Measurements from ENCODE around the gene ENG.
"Not testable (repeated sequence)": the region's sequence is repeated elsewhere in the genome, so short reads cannot be mapped to it uniquely, and the experiment has no call there.

ENG gene

GRCh38 chr9:127878652-127879390, 24.4 kb upstream of the ENG start:
- no peak for DNase-seq (ENCODE audit: low read depth)

- no peak for DNase-seq (ENCODE audit: low read depth)
Measured at GRCh38 chr9:127878001-127878651, 23.7 kb upstream of the ENG start.

- DNase-seq (ENCODE audit: low read depth) = no peak
Measured at GRCh38 chr9:127877566-127877998, 23.1 kb upstream of the ENG start, which contains the start of gene AK1. Gene AK1 (minus strand): TSS chr9:127877675. CDS start chr9:127874617, 3,058 bp downstream.

- no peak for DNase-seq (ENCODE audit: low read depth)
Measured at GRCh38 chr9:127876764-127877562, 22.5 kb upstream of the ENG start.

GRCh38 chr9:127876026-127876763, 21.7 kb upstream of the ENG start:
- DNase-seq (ENCODE audit: low read depth) = no peak

GRCh38 chr9:127875306-127875966, 21.0 kb upstream of the ENG start:
- DNase-seq (ENCODE audit: low read depth) = no peak

- DNase-seq (ENCODE audit: low read depth) = no peak
Measured at GRCh38 chr9:127874301-127875221, 20.1 kb upstream of the ENG start.

- no peak for DNase-seq (ENCODE audit: low read depth)
Measured at GRCh38 chr9:127873886-127874285, 19.4 kb upstream of the ENG start.

- no peak for DNase-seq (ENCODE audit: low read depth)
Measured at GRCh38 chr9:127873223-127873691, 18.8 kb upstream of the ENG start.

GRCh38 chr9:127872369-127873222, 18.1 kb upstream of the ENG start:
- DNase-seq (ENCODE audit: low read depth) = no peak

- DNase-seq (ENCODE audit: low read depth) = no peak
Measured at GRCh38 chr9:127871531-127871930, 17.1 kb upstream of the ENG start.

GRCh38 chr9:127870887-127871286, 16.4 kb upstream of the ENG start:
- no peak for DNase-seq (ENCODE audit: low read depth)

GRCh38 chr9:127870153-127870491, 15.7 kb upstream of the ENG start:
- not testable (repeated sequence) for DNase-seq (ENCODE audit: low read depth)

GRCh38 chr9:127869310-127870152, 15.1 kb upstream of the ENG start:
- peak; percentile 56 for DNase-seq (ENCODE audit: low read depth)

- no peak for DNase-seq (ENCODE audit: low read depth)
Measured at GRCh38 chr9:127868278-127868902, 13.9 kb upstream of the ENG start.

- no peak for DNase-seq (ENCODE audit: low read depth)
Measured at GRCh38 chr9:127867356-127868277, 13.2 kb upstream of the ENG start.

GRCh38 chr9:127866535-127866934, 12.1 kb upstream of the ENG start:
- no peak for DNase-seq (ENCODE audit: low read depth)
